ENCODE measurements around the gene ARHGAP5.

ARHGAP5 gene

GRCh38 chr14:32087907-32088306 lies 10.8 kb downstream of the ARHGAP5 start:
- Histone ChIP-seq H3K9me2 (replicated peaks; ENCODE audit: insufficient read depth, low read length) (no peaks in the 10 kb centered on the region), H3K9ac (ENCODE audit: low read length) (no peak overlapping the region), H2AFZ (ENCODE audit: low read length) (no peak overlapping the region), H3K4me1 (ENCODE audit: low read length) (no peaks in the 10 kb centered on the region), H3K36me3 (replicated peaks; ENCODE audit: insufficient read depth, low read length) (no peaks in the 10 kb centered on the region), H3K9me3 (replicated peaks; ENCODE audit: insufficient read depth, low read length) (no peaks in the 10 kb centered on the region), H3F3A (ENCODE audit: insufficient read depth, low read length) (no peaks in the 10 kb centered on the region), H3K79me2 (ENCODE audit: low read length) (peaks cover 18% of the 10 kb centered on the region), H4K20me1 (ENCODE audit: insufficient read depth, low read length) (no peaks in the 10 kb centered on the region), H3K4me3 (ENCODE audit: low read length) (no peak overlapping the region), H3K27ac (ENCODE audit: low read length) (no peak overlapping the region), H3K27me3 (replicated peaks; ENCODE audit: insufficient read depth, low read length) (no peaks in the 10 kb centered on the region), H3K4me2 (ENCODE audit: low read depth, low read length) (no peak overlapping the region)
- TF ChIP-seq CTCF (IDR thresholded peaks at IDR 0.05; ENCODE audit: low read length) = no peak
- no peak for TF ChIP-seq EZH2phosphoT487 (IDR thresholded peaks at IDR 0.05; ENCODE audit: low read length)
- DNase-seq = no peak

- Histone ChIP-seq H3K79me2 (ENCODE audit: low read length) (no peaks in the 10 kb centered on the region), H2AFZ (ENCODE audit: low read length) (no peak overlapping the region), H3K4me3 (ENCODE audit: low read length) (no peak overlapping the region), H3F3A (ENCODE audit: insufficient read depth, low read length) (no peaks in the 10 kb centered on the region), H3K36me3 (replicated peaks; ENCODE audit: insufficient read depth, low read length) (no peaks in the 10 kb centered on the region), H4K20me1 (ENCODE audit: insufficient read depth, low read length) (no peaks in the 10 kb centered on the region), H3K4me1 (ENCODE audit: low read length) (no peaks in the 10 kb centered on the region), H3K9me2 (replicated peaks; ENCODE audit: insufficient read depth, low read length) (no peaks in the 10 kb centered on the region), H3K9ac (ENCODE audit: low read length) (no peak overlapping the region), H3K9me3 (replicated peaks; ENCODE audit: insufficient read depth, low read length) (no peaks in the 10 kb centered on the region), H3K4me2 (ENCODE audit: low read depth, low read length) (no peak overlapping the region), H3K27me3 (replicated peaks; ENCODE audit: insufficient read depth, low read length) (no peaks in the 10 kb centered on the region), H3K27ac (ENCODE audit: low read length) (no peak overlapping the region)
- no peak for DNase-seq
- TF ChIP-seq EZH2phosphoT487 (IDR thresholded peaks at IDR 0.05; ENCODE audit: low read length) (no peak), CTCF (IDR thresholded peaks at IDR 0.05; ENCODE audit: low read length) (no peak), EZH2 (optimal IDR thresholded peaks at IDR 0.05; ENCODE audit: low read depth, low read length) (no peak)
Observed at GRCh38 chr14:32090686-32091085, 13.6 kb downstream of the ARHGAP5 start.

GRCh38 chr14:32099473-32099872 lies 22.4 kb downstream of the ARHGAP5 start:
- Histone ChIP-seq H3K4me2 (ENCODE audit: low read depth, low read length) (no peak overlapping the region), H3K9me2 (replicated peaks; ENCODE audit: insufficient read depth, low read length) (no peaks in the 10 kb centered on the region), H3K27ac (ENCODE audit: low read length) (no peak overlapping the region), H3K79me2 (ENCODE audit: low read length) (no peaks in the 10 kb centered on the region), H4K20me1 (ENCODE audit: insufficient read depth, low read length) (no peaks in the 10 kb centered on the region), H3F3A (ENCODE audit: insufficient read depth, low read length) (no peaks in the 10 kb centered on the region), H3K36me3 (replicated peaks; ENCODE audit: insufficient read depth, low read length) (no peaks in the 10 kb centered on the region), H3K9me3 (replicated peaks; ENCODE audit: insufficient read depth, low read length) (no peaks in the 10 kb centered on the region), H2AFZ (ENCODE audit: low read length) (no peak overlapping the region), H3K27me3 (replicated peaks; ENCODE audit: insufficient read depth, low read length) (no peaks in the 10 kb centered on the region), H3K4me1 (ENCODE audit: low read length) (no peaks in the 10 kb centered on the region), H3K4me3 (ENCODE audit: low read length) (no peak overlapping the region), H3K9ac (ENCODE audit: low read length) (no peak overlapping the region)
- no peak for DNase-seq
- TF ChIP-seq EZH2 (optimal IDR thresholded peaks at IDR 0.05; ENCODE audit: low read depth, low read length) (no peak), CTCF (IDR thresholded peaks at IDR 0.05; ENCODE audit: low read length) (no peak), EZH2phosphoT487 (IDR thresholded peaks at IDR 0.05; ENCODE audit: low read length) (no peak)
